Lower lobe of right lung (tissue), 2 donors: ENCODE results near the gene YIPF1. TPM values are rescaled to one million over a fixed set of nuclear protein-coding genes. Genes with fewer than 3 reads are reported as not detected.

Source experiments
- ATAC-seq, 2 donors: fragments of 200-7000 bp; cut with Tn5 transposase; one replicate each; pipeline ENCODE4 v1.9.1; 2020 to 2022; ENCODE audit warnings: mild to moderate bottlenecking in 2 of 2, moderate library complexity in 2 of 2
- DNase-seq: peaks from one replicate; pipeline ENCODE4 v3.0.0-alpha.2; 2020
- H3K27ac ChIP-seq: fragments of 200-600 bp; one replicate; pipeline ENCODE4 v1.8.0; 2022
- H3K27me3 ChIP-seq: fragments of 200-600 bp; one replicate; pipeline ENCODE4 v1.8.0; 2022; ENCODE audit warnings: low read depth
- H3K36me3 ChIP-seq: fragments of 200-600 bp; one replicate; pipeline ENCODE4 v1.8.0; 2022; ENCODE audit warnings: mild to moderate bottlenecking
- H3K4me1 ChIP-seq: fragments of 200-600 bp; one replicate; pipeline ENCODE4 v1.8.0; 2022
- H3K4me3 ChIP-seq: fragments of 200-600 bp; one replicate; pipeline ENCODE4 v1.8.0; 2022; ENCODE audit warnings: mild to moderate bottlenecking
- H3K9me3 ChIP-seq: fragments of 200-600 bp; one replicate; pipeline ENCODE4 v1.8.0; 2022
- CTCF ChIP-seq: fragments of 200-600 bp; IDR thresholded peaks from one replicate; pipeline ENCODE4 v1.8.0; 2022; ENCODE audit warnings: antibody characterized with exemption, mild to moderate bottlenecking
- intact Hi-C: fragments of 100-400 bp; cut with DNase I; formaldehyde crosslinking; loops from one replicate; pipeline ENCODE4 v1.11.0; 2022
- total RNA-seq: library from RNA; stranded (reverse); fragmentation: NEBNext Ultra II Directional; extraction: Animal tissue kit (Norgen Biotek cat#: 25700); gene quantifications from one replicate; pipeline ENCODE4 v1.2.1, GENCODE V29; 2021
- donor health status: DM: no; HTN: yes; CAD: no; lungs with severe emphysema.

The YIPF1 gene
- total RNA-seq, 1 donor from 2014 or later = 24.5 TPM

GRCh38 chr1:53913352-53914033 lies 23.9 kb upstream of the YIPF1 start:
- H3K36me3 ChIP-seq = peaks cover 34% of the 10 kb centered on the region
- H3K4me3 ChIP-seq = no peak overlapping the region
- DNase-seq (no peak), ATAC-seq (no peak)
- H3K27ac ChIP-seq = no peak overlapping the region
- TF ChIP-seq CTCF = no peak
- no peaks in the 10 kb centered on the region for H3K4me1 ChIP-seq
- no peaks in the 10 kb centered on the region for H3K9me3 ChIP-seq
- no peaks in the 10 kb centered on the region for H3K27me3 ChIP-seq
- intact Hi-C loops = no loop called here

- TF ChIP-seq CTCF = no peak
Measured at GRCh38 chr1:53911442-53911841, 21.8 kb upstream of the YIPF1 start.

GRCh38 chr1:53909946-53910345 lies 20.3 kb upstream of the YIPF1 start:
- no peak overlapping the region for H3K4me3 ChIP-seq
- ATAC-seq (no peak), DNase-seq (no peak)
- H3K27ac ChIP-seq = no peak overlapping the region
- intact Hi-C loops = no loop called here
- H3K27me3 ChIP-seq = no peaks in the 10 kb centered on the region
- no peak for TF ChIP-seq CTCF
- no peaks in the 10 kb centered on the region for H3K9me3 ChIP-seq
- H3K4me1 ChIP-seq = no peaks in the 10 kb centered on the region
- peaks cover 19% of the 10 kb centered on the region for H3K36me3 ChIP-seq

More at GRCh38 chr1:53911442-53911841, 21.8 kb upstream of the YIPF1 start:
- H3K27ac ChIP-seq = no peak overlapping the region
- no peaks in the 10 kb centered on the region for H3K4me1 ChIP-seq
- ATAC-seq (no peak), DNase-seq (no peak)
- no peaks in the 10 kb centered on the region for H3K9me3 ChIP-seq
- H3K4me3 ChIP-seq = no peak overlapping the region
- H3K27me3 ChIP-seq = no peaks in the 10 kb centered on the region
- intact Hi-C loops = no loop called here
- peaks cover 32% of the 10 kb centered on the region for H3K36me3 ChIP-seq

GRCh38 chr1:53906121-53906520 lies 16.5 kb upstream of the YIPF1 start:
- intact Hi-C loops = no loop called here
- no peak for ATAC-seq
- TF ChIP-seq CTCF = no peak
- Histone ChIP-seq H3K27me3 (no peaks in the 10 kb centered on the region), H3K36me3 (no peaks in the 10 kb centered on the region), H3K4me1 (no peaks in the 10 kb centered on the region), H3K9me3 (no peaks in the 10 kb centered on the region), H3K4me3 (no peak overlapping the region), H3K27ac (no peak overlapping the region)
- no peak for DNase-seq

- Histone ChIP-seq H3K27me3 (no peaks in the 10 kb centered on the region), H3K36me3 (no peaks in the 10 kb centered on the region), H3K4me1 (no peaks in the 10 kb centered on the region), H3K4me3 (no peak overlapping the region), H3K9me3 (no peaks in the 10 kb centered on the region), H3K27ac (no peak overlapping the region)
- TF ChIP-seq CTCF = no peak
- ATAC-seq = no peak
- intact Hi-C loops = no loop called here
- no peak for DNase-seq
Measured at GRCh38 chr1:53905509-53905908, 15.9 kb upstream of the YIPF1 start.
